ENCODE data around the gene ACOXL.

The ACOXL gene

GRCh38 chr2:110888411-110888810, 156.0 kb downstream of the ACOXL start:
- FAIRE-seq (no peak), DNase-seq (ENCODE audit: extremely low spot score, insufficient read length, low read depth) (no peak)

GRCh38 chr2:110891626-110892025, 159.3 kb downstream of the ACOXL start:
- FAIRE-seq = no peak
- no peak for DNase-seq (ENCODE audit: extremely low spot score, insufficient read length, low read depth)

DNA sequence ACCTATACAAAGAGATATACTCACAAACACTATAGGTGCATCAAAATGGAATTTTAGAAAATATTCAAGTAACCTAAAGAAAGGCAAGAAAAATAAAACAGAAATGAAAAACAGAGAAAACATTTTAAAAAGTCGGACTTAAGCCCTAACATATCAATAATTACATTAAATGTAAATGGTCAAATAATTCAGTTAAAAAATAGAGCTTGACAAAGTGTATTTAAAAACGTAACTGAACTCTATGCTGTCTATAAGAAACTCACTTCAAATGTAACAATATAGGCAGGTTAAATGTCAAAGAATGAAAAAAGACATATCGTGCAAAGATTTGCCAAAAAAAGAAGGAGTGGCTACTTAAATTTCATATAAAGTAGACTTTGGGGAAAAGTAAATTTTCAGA, 163.9 kb downstream of the ACOXL start:
- no peak for FAIRE-seq
- DNase-seq (ENCODE audit: extremely low spot score, insufficient read length, low read depth) = no peak

- FAIRE-seq (no peak), DNase-seq (ENCODE audit: extremely low spot score, insufficient read length, low read depth) (no peak)
These were observed 165.6 kb downstream of the ACOXL start for GRCh38 chr2:110897966-110898365.

- DNase-seq (ENCODE audit: extremely low spot score, insufficient read length, low read depth) (no peak), FAIRE-seq (no peak)
These were observed 167.8 kb downstream of the ACOXL start for GRCh38 chr2:110900191-110900590.

GRCh38 chr2:110903548-110903947, 171.2 kb downstream of the ACOXL start:
- DNase-seq (ENCODE audit: extremely low spot score, insufficient read length, low read depth) (no peak), FAIRE-seq (no peak)

GRCh38 chr2:110904116-110904778, 171.9 kb downstream of the ACOXL start:
- no peak for DNase-seq (ENCODE audit: extremely low spot score, insufficient read length, low read depth)
- FAIRE-seq = no peak

GRCh38 chr2:110904779-110905148, 172.4 kb downstream of the ACOXL start:
- no peak for DNase-seq (ENCODE audit: extremely low spot score, insufficient read length, low read depth)
- no peak for FAIRE-seq

DNA sequence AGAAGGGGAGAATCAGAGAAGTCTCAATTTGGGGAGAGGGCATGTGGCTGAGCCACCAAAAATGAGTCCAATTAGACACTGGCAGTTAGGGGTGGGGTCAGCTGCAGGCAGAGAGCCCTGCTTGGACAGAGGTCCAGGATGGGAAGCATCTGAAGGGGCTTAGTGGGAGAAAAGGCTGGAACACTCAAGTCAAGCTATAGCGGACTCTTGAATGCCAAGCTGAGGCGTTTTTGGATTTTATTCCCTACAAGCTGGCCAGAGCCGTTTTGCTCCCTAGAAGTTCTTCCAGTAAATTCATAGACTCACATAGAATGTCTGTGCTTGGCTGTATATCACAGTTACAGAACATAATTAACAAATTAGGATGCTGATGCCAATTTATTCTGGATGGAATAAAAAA, 172.8 kb downstream of the ACOXL start:
- FAIRE-seq = no peak

GRCh38 chr2:110906613-110907298, 174.4 kb downstream of the ACOXL start:
- FAIRE-seq = no peak

More for the DNA sequence above, 172.8 kb downstream of the ACOXL start:
- no peak for DNase-seq (ENCODE audit: extremely low spot score, insufficient read length, low read depth)

DNA sequence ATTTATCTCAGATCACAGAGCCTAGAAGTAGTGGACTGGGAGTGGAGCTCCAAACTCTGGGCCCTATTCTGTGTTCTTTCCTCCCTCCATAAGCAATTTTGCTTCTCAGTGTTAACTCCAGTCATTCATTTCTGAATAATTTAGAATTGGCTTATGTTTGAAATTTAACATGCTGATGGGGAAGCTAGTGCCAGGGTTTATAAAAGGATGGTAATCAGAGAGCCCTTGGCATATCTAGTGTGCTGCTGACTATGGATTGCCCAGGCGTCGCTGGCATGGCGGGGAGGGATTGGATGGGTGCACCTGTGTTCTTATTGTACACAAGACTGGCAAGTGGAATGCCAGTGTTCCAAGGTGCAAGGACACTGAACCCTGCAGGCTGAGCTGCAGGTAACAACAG, 177.1 kb downstream of the ACOXL start:
- FAIRE-seq (no peak), DNase-seq (ENCODE audit: extremely low spot score, insufficient read length, low read depth) (no peak)

More at GRCh38 chr2:110906613-110907298, 174.4 kb downstream of the ACOXL start:
- DNase-seq (ENCODE audit: extremely low spot score, insufficient read length, low read depth) = no peak

- peak; percentile 76 for FAIRE-seq
These were observed 178.1 kb downstream of the ACOXL start for GRCh38 chr2:110910423-110910822.

GRCh38 chr2:110919738-110920137, 187.4 kb downstream of the ACOXL start:
- DNase-seq (ENCODE audit: extremely low spot score, insufficient read length, low read depth) (no peak), FAIRE-seq (no peak)

More at GRCh38 chr2:110910423-110910822, 178.1 kb downstream of the ACOXL start:
- no peak for DNase-seq (ENCODE audit: extremely low spot score, insufficient read length, low read depth)

- DNase-seq (ENCODE audit: extremely low spot score, insufficient read length, low read depth) = no peak
- no peak for FAIRE-seq
These were observed 193.1 kb downstream of the ACOXL start for GRCh38 chr2:110925479-110925878.

GRCh38 chr2:110927526-110927925, 195.2 kb downstream of the ACOXL start:
- FAIRE-seq (no peak), DNase-seq (ENCODE audit: extremely low spot score, insufficient read length, low read depth) (no peak)

DNA sequence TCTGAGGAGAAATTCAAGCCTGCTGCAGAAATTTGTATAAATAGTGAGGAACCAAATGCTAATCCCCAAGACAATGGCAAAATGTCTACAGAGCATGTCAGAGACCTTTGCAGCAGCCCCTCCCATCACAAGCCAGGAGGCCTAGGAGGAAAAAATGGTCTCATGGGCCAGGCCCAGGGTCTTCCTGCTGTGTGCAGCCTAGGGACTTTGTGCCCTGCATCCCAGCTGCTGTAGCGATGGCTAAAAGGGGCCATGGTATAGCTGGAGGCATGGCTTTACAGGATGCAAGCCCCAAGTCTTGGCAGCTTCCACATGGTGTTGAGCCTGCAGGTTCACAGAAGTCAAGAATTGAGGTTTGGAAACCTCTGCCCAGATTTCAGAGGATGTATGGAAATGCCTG, 197.2 kb downstream of the ACOXL start:
- FAIRE-seq = no peak
- no peak for DNase-seq (ENCODE audit: extremely low spot score, insufficient read length, low read depth)

GRCh38 chr2:110931648-110932047, 199.3 kb downstream of the ACOXL start:
- FAIRE-seq (no peak), DNase-seq (ENCODE audit: extremely low spot score, insufficient read length, low read depth) (no peak)

GRCh38 chr2:110933420-110933819, 201.0 kb downstream of the ACOXL start:
- DNase-seq (ENCODE audit: extremely low spot score, insufficient read length, low read depth) (no peak), FAIRE-seq (no peak)

DNA sequence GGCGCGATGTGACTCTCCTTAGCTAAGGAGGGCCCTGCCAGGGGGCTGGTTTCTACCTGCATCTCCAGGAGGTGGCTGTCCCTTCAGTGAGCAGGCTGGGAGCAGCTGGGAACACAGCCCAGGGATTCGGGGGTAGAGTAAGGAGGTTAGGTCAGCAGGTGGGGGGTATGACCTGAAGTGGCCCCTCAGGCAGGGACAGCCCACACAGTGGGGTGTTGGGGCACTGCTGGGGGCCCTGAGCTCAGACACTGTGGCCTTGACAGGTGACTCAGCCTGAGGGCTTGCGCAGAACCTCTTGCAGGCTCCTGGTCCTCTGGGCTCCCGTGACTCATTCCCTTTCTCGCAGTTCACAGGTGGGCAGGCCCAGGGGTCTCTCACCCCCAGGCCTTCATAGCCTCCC, 202.6 kb downstream of the ACOXL start:
- FAIRE-seq = no peak
- no peak for DNase-seq (ENCODE audit: extremely low spot score, insufficient read length, low read depth)

DNA sequence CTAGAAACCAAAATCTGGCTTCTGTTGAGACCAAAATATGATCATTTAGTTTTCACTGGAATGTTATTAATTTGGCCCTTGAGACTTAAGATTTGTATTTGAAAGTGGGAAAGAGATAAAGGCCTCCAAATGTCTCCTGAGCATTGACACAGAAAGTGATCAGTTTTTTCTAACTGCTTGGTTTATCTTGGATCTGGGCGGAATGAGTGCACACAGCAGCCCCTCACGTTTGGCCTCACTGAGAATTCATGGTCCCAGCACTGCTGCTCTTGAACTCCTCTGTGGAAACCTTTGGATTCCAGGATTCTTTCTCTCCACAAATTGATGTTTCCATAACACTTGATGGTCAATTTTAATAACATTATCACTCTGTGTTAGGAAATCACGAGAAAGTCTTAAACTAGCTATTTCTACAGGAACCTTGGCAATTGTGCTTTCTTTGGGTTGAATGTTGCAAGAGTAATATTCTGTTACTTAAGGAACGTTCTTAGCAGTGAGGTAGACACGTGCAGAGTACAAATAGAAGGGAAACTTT, 208.1 kb downstream of the ACOXL start:
- DNase-seq (ENCODE audit: extremely low spot score, insufficient read length, low read depth) (no peak), FAIRE-seq (no peak)

GRCh38 chr2:110941226-110941625, 208.9 kb downstream of the ACOXL start:
- DNase-seq (ENCODE audit: extremely low spot score, insufficient read length, low read depth) (no peak), FAIRE-seq (no peak)
